ENCODE results near the gene MDM1. TPM values are rescaled to one million over a fixed set of nuclear protein-coding genes. Genes with fewer than 3 reads are reported as not detected.

MDM1 gene
- total RNA-seq, 1 donor, result 23.2 TPM

- TF ChIP-seq CTCF (IDR thresholded peaks at IDR 0.05; ENCODE audit: insufficient read depth, low read length), result no peak
- no peak for DNase-seq (ENCODE audit: low read depth)
- no peak overlapping the region for H3K4me3 ChIP-seq (ENCODE audit: low read depth, low read length)
Measured at GRCh38 chr12:68272732-68273131, 59.4 kb downstream of the MDM1 start.

GRCh38 chr12:68271346-68271745 is 60.8 kb downstream of the MDM1 start:
- no peak overlapping the region for H3K4me3 ChIP-seq (ENCODE audit: low read depth, low read length)
- TF ChIP-seq CTCF (IDR thresholded peaks at IDR 0.05; ENCODE audit: insufficient read depth, low read length), result no peak
- DNase-seq (ENCODE audit: low read depth), result no peak

- TF ChIP-seq CTCF (IDR thresholded peaks at IDR 0.05; ENCODE audit: insufficient read depth, low read length), result no peak
- no peak overlapping the region for H3K4me3 ChIP-seq (ENCODE audit: low read depth, low read length)
- DNase-seq (ENCODE audit: low read depth), result no peak
Measured at GRCh38 chr12:68270358-68270757, 61.8 kb downstream of the MDM1 start.

- TF ChIP-seq CTCF (IDR thresholded peaks at IDR 0.05; ENCODE audit: insufficient read depth, low read length), result no peak
- DNase-seq (ENCODE audit: low read depth), result no peak
- H3K4me3 ChIP-seq (ENCODE audit: low read depth, low read length), result no peak overlapping the region
Measured at GRCh38 chr12:68269779-68270178, 62.4 kb downstream of the MDM1 start.

GRCh38 chr12:68268967-68269366 is 63.2 kb downstream of the MDM1 start:
- H3K4me3 ChIP-seq (ENCODE audit: low read depth, low read length), result no peak overlapping the region
- peak; percentile 51 for DNase-seq (ENCODE audit: low read depth)

GRCh38 chr12:68267892-68268396 is 64.2 kb downstream of the MDM1 start:
- TF ChIP-seq CTCF (IDR thresholded peaks at IDR 0.05; ENCODE audit: insufficient read depth, low read length), result no peak

More at GRCh38 chr12:68268967-68269366, 63.2 kb downstream of the MDM1 start:
- no peak for TF ChIP-seq CTCF (IDR thresholded peaks at IDR 0.05; ENCODE audit: insufficient read depth, low read length)

GRCh38 chr12:68264857-68265256 is 67.3 kb downstream of the MDM1 start:
- H3K4me3 ChIP-seq (ENCODE audit: low read depth, low read length), result no peak overlapping the region

More at GRCh38 chr12:68267892-68268396, 64.2 kb downstream of the MDM1 start:
- no peak overlapping the region for H3K4me3 ChIP-seq (ENCODE audit: low read depth, low read length)
- peak; percentile 96 for DNase-seq (ENCODE audit: low read depth)

More at GRCh38 chr12:68264857-68265256, 67.3 kb downstream of the MDM1 start:
- TF ChIP-seq CTCF (IDR thresholded peaks at IDR 0.05; ENCODE audit: insufficient read depth, low read length), result no peak
- peak; percentile 88 for DNase-seq (ENCODE audit: low read depth)

Data from fibroblast of the aortic adventitia (primary cell).